Measurements from ENCODE around the gene RPL10A.

DNA sequence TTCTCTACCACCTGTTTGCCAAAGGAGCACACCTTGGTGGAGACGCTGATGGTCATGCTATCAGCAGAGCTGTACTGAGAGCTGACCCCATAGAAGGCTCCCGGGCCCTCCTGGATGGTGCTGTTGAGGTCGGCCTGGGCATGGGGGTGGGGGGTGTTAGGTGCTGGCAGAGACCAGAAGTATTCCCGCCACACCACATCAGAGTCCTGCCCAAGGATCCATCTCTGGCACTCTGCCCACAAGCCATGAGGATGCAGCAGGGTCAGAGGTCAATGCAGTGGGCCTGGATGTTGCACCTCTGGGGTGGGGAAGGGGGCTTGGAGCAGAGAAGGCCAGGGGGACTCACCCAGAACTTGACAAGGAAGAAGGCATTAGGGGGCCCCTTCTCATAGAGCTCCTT, 7.4 kb downstream of the RPL10A start:
- TF ChIP-seq HMGXB4 (CRISPR knock-in tag; IDR thresholded peaks at IDR 0.05; ENCODE audit: borderline replicate concordance in 1 of 2, low read depth in 1 of 2) (no peak), KLF13 (CRISPR knock-in tag; IDR thresholded peaks at IDR 0.05) (no peak), KDM5B (CRISPR knock-in tag; IDR thresholded peaks at IDR 0.05; ENCODE audit: borderline replicate concordance) (no peak)
